Immature natural killer cell (primary cell): ENCODE measurements around the gene FLRT2. TPM values are rescaled to one million over a fixed set of nuclear protein-coding genes. Genes with fewer than 3 reads are reported as not detected.

ENCODE experiments used
- DNase-seq, 3 donors: peaks; one replicate each; pipeline ENCODE4 v3.0.0; 2022; ENCODE audit warnings: mixed read lengths in 1 of 3
- H3K27ac Mint-ChIP-seq, 6 donors: one replicate each; pipeline ENCODE4 v1.8.0; 2020; ENCODE audit warnings: mixed read lengths in 6 of 6, mild to moderate bottlenecking in 5 of 6, inconsistent platforms in 4 of 6, moderate library complexity in 3 of 6
- H3K27me3 Mint-ChIP-seq, 3 donors: one replicate each; pipeline ENCODE4 v1.8.0; 2020 to 2021; ENCODE audit warnings: low read depth in 3 of 3, mild to moderate bottlenecking in 3 of 3, mixed read lengths in 3 of 3, moderate library complexity in 3 of 3, inconsistent platforms in 1 of 3
- H3K36me3 Mint-ChIP-seq, 3 donors: one replicate each; pipeline ENCODE4 v1.8.0; 2020; ENCODE audit warnings: mixed read lengths in 3 of 3, inconsistent platforms in 2 of 3, mild to moderate bottlenecking in 2 of 3
- H3K4me1 Mint-ChIP-seq, 2 donors: one replicate each; pipeline ENCODE4 v1.8.0; 2020; ENCODE audit warnings: inconsistent platforms in 2 of 2, mild to moderate bottlenecking in 2 of 2, mixed read lengths in 2 of 2, moderate library complexity in 1 of 2
- H3K4me3 Mint-ChIP-seq, 5 donors: one replicate each; pipeline ENCODE4 v1.8.0; 2020; ENCODE audit warnings: mild to moderate bottlenecking in 5 of 5, mixed read lengths in 5 of 5, inconsistent platforms in 3 of 5, moderate library complexity in 3 of 5
- H3K9me3 Mint-ChIP-seq, 6 donors: one replicate each; pipeline ENCODE4 v1.8.0; 2020; ENCODE audit warnings: mild to moderate bottlenecking in 6 of 6, mixed read lengths in 6 of 6, inconsistent platforms in 4 of 6, moderate library complexity in 3 of 6
- polyA plus RNA-seq, 3 donors: library from polyadenylated mRNA; unstranded; fragments of 300-500 nt; fragmentation: Illumina TruSeq; gene quantifications; one replicate each; pipeline ENCODE4 v1.2.3, GENCODE V29; 2021

The FLRT2 gene
- polyA plus RNA-seq, 3 donors from 2014 or later: not detected

DNA sequence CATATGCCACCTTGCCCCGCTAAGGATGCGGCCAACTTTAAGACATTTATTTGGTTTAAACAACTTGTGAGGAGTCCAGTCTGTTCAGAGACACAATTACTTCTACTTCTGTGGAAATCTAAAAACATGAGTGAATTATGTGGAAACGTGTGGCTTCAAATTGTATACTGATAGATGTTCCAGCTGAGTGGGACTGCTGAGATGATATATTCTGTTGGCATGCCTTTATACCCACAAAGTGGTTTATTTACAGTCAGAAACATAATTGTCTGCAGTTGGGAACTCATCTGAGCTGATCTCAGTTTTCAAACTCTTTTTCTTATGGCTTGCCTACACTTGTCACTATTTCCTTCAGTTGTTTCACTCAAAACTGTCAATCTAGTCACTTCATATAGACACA, 67.8 kb downstream of the FLRT2 start:
- H3K36me3 Mint-ChIP-seq: no peaks in the 10 kb centered on the region
- H3K4me3 Mint-ChIP-seq: no peak overlapping the region
- H3K9me3 Mint-ChIP-seq: no peaks in the 10 kb centered on the region
- H3K4me1 Mint-ChIP-seq: no peaks in the 10 kb centered on the region
- H3K27ac Mint-ChIP-seq: no peak overlapping the region
- DNase-seq: no peak
- no peaks in the 10 kb centered on the region for H3K27me3 Mint-ChIP-seq

DNA sequence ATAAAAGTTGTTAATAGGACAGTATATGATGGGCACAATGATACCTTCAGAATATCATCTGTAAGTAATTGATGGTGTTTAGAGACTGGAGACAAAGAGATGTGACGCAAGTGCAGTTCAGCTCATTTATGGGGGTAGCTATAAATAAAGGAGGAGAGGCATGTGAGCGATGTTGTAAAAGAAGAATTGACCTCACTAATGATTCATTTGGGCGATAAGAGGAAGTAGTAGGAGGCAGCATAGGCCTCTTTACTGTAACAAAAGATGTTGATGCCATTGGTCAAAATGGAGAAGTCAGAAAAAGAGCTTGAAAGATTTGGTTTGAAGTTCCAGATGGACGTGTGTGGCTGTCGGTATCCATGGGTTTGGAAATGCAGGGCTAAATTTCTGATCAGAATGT, 70.0 kb downstream of the FLRT2 start:
- no peak for DNase-seq
- Mint-ChIP-seq H3K27me3 (peaks cover 0 to 2% (median 0%) of the 10 kb centered on the region in 3 donors), H3K9me3 (no peaks in the 10 kb centered on the region), H3K36me3 (no peaks in the 10 kb centered on the region), H3K27ac (no peak overlapping the region), H3K4me3 (no peak overlapping the region), H3K4me1 (no peaks in the 10 kb centered on the region)

DNA sequence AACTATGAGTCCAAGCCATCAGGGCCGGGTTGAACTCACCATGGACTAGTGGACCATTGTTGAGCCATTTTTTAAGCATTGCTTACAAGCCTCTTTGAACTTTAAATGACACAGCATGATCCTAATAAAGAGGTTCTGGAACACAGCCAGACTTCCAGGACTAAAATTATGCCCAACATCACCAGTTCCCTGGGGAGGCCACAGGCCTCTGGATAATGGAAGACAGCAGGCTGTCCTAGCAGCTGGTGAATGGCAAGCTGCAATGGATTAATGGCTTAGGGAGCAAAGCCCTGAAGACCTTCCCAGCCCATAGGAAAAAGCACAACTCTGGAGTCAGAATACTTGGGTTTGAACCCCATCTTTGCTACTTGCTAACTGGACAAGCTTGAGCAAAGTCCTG, 71.3 kb downstream of the FLRT2 start:
- Mint-ChIP-seq H3K9me3 (no peaks in the 10 kb centered on the region), H3K4me1 (no peaks in the 10 kb centered on the region), H3K27ac (no peak overlapping the region), H3K36me3 (no peaks in the 10 kb centered on the region), H3K27me3 (peaks cover 0 to 2% (median 0%) of the 10 kb centered on the region in 3 donors), H3K4me3 (no peak overlapping the region)
- no peak for DNase-seq

DNA sequence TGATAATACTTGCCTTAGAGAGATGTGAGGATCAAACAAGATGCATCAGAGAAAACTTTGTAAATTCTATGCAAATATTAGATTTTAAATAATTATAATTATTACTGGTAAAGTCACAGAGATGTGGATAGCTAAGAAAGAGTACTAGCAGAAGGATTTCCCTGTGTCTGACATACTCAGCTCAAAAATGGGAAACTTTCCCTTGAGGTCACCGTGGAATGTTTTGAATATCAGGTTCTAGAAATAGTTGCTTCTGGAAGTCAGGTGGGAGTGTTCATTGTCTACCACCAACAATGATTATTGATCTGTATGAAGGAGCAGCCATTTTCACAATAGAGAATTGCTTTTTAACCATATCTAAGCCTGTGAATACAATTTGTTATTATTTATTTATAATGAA, 71.7 kb downstream of the FLRT2 start:
- Mint-ChIP-seq H3K27me3 (peaks cover 0 to 2% (median 2%) of the 10 kb centered on the region in 3 donors), H3K27ac (no peak overlapping the region), H3K4me1 (no peaks in the 10 kb centered on the region), H3K9me3 (no peaks in the 10 kb centered on the region), H3K36me3 (no peaks in the 10 kb centered on the region), H3K4me3 (no peak overlapping the region)
- DNase-seq: no peak

DNA sequence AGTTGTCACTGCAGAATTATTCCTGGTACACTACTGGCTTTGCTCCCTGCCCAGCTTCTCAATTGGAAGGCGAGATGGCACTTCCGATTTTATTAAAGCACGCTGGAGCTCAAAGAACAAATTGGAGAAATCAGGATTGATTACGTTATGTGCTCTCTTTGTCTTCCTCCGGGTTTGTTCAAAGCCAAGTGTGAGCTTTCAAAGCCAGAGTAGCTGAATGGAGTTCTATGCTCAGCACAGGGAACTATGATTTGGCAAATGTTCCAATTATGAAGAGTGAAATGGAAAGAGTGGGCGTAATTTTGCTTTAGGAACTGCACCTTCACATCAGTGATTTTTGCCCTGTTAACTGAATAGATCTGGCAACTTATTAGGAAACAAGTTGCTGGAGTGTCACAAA, 72.4 kb downstream of the FLRT2 start:
- no peak overlapping the region for H3K27ac Mint-ChIP-seq
- no peaks in the 10 kb centered on the region for H3K4me1 Mint-ChIP-seq
- H3K36me3 Mint-ChIP-seq: no peaks in the 10 kb centered on the region

DNA sequence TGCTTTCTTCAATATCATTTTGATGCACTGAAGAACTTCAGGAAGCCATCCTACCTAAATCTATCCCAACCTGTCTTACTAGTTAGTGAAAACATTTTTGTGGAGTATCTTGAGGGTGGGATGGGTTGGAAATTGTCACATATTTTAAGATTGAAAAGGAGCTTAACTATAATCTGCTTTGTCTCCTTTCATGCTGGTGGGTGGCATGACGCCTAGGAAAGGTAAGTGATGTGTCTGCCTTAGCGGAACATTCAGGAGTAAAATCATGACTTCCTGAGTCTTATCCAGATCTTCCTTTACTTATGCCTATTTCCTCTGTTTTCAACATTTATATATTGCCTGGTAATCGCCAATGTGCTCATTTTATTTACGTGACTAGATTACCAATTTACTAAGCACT, 74.1 kb downstream of the FLRT2 start:
- DNase-seq: no peak
- H3K4me1 Mint-ChIP-seq: no peaks in the 10 kb centered on the region
- no peaks in the 10 kb centered on the region for H3K36me3 Mint-ChIP-seq
- no peak overlapping the region for H3K27ac Mint-ChIP-seq
- H3K27me3 Mint-ChIP-seq: peaks cover 0 to 5% (median 2%) of the 10 kb centered on the region in 3 donors
- H3K4me3 Mint-ChIP-seq: no peak overlapping the region
- peaks cover 0 to 5% (median 0%) of the 10 kb centered on the region in 6 donors for H3K9me3 Mint-ChIP-seq

More for the DNA sequence above, 72.4 kb downstream of the FLRT2 start:
- Mint-ChIP-seq H3K27me3 (peaks cover 0 to 3% (median 2%) of the 10 kb centered on the region in 3 donors), H3K4me3 (no peak overlapping the region), H3K9me3 (peaks cover 0 to 3% (median 0%) of the 10 kb centered on the region in 6 donors)
- DNase-seq: no peak

DNA sequence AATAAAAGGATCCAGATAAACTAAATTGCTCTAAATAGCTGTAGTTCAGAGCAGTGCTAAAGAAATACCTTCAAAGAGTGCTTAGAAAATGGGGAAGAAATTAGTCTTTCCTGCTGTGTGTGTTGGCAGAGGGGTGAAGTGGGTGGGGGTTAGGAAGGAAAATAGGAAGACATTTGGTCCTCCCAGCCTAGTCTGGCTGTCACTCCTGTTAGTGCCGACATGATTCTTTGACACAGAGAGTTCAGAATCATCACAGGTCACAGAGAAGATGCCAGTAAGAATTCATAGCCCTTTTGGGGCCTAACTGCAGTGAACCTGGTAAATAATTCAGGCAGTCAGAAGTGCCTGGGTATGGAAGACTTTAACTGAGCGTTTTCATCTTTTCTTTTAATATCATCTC, 74.8 kb downstream of the FLRT2 start:
- no peak overlapping the region for H3K4me3 Mint-ChIP-seq
- DNase-seq: no peak
- H3K27me3 Mint-ChIP-seq: peaks cover 0 to 5% (median 2%) of the 10 kb centered on the region in 3 donors
- no peaks in the 10 kb centered on the region for H3K4me1 Mint-ChIP-seq
- peaks cover 0 to 5% (median 0%) of the 10 kb centered on the region in 6 donors for H3K9me3 Mint-ChIP-seq
- H3K27ac Mint-ChIP-seq: no peak overlapping the region
- H3K36me3 Mint-ChIP-seq: no peaks in the 10 kb centered on the region

DNA sequence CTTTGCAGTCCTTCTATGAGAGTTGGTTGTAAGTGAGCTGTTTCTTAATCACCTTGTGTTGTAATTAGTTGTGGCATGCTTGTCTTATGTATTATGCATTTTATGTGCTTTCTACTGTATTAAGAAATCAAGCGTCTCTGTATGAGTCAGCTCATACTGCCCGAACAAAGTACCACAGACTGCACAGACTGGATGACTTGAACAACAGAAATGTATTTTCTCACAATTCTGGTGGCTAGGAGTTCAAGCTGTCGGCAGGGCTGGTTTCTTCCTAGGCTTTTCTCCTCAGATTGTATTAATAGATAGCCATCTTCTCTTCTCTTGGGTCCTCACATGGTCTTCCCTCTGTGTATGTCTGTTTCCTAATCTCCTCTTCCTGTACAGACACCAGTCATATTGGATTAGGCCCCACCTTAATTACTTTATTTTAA, 77.7 kb downstream of the FLRT2 start:
- H3K36me3 Mint-ChIP-seq: peaks cover 0 to 6% (median 0%) of the 10 kb centered on the region in 3 donors
- H3K9me3 Mint-ChIP-seq: peaks cover 0 to 5% (median 0%) of the 10 kb centered on the region in 6 donors
- H3K4me1 Mint-ChIP-seq: no peaks in the 10 kb centered on the region
- no peak overlapping the region for H3K4me3 Mint-ChIP-seq
- H3K27ac Mint-ChIP-seq: no peak overlapping the region
- DNase-seq: no peak
- H3K27me3 Mint-ChIP-seq: peaks cover 0 to 8% (median 2%) of the 10 kb centered on the region in 3 donors

DNA sequence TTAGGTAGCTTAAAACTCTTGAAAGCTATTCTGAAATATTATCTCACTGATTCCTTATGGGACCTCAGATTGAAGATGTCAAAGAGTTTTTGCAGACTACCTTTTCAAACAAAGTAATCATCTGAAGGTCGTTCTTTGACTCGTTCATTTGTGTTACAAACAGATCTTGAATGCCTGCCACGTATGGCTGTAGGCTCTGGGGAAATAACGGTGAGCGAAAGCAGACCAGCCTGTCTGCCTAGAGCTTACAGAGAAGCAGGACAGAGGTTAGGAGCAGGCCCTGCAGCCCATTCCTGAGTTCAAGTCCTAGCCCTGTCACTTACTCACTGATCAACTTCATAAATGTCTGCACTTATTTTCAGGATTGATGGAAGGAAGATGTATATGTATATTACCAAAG, 83.6 kb downstream of the FLRT2 start:
- Mint-ChIP-seq H3K9me3 (peaks cover 0 to 2% (median 0%) of the 10 kb centered on the region in 6 donors), H3K4me3 (no peak overlapping the region)

DNA sequence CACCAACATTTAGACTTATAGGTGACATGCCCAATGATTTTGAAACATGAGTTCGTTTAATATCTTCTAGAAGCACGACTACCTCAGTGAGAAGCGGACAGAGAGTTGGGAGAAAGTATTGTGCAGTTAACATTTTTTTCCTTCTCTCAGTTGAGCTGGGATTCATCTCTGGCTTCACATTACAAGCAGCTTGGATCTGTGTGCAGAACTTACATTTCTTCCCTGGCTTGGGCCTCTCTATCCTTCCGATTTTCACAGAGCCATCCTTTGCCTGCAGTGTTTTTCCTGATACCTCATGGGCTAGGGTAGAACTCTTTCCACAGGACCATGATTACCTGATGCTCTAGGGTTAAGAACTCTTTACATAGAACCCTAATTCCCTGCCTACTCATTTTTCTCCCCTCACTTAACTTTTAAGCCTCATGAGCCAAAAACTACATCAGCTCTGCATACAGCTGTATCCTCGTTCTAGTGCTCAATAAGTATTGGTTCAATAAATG, 86.5 kb downstream of the FLRT2 start:
- H3K4me1 Mint-ChIP-seq: no peaks in the 10 kb centered on the region
- no peak overlapping the region for H3K27ac Mint-ChIP-seq
- H3K9me3 Mint-ChIP-seq: peaks cover 0 to 8% (median 0%) of the 10 kb centered on the region in 6 donors
- H3K27me3 Mint-ChIP-seq: no peaks in the 10 kb centered on the region
- DNase-seq: no peak
- H3K4me3 Mint-ChIP-seq: no peak overlapping the region
- no peaks in the 10 kb centered on the region for H3K36me3 Mint-ChIP-seq

More for the DNA sequence above, 83.6 kb downstream of the FLRT2 start:
- Mint-ChIP-seq H3K4me1 (no peaks in the 10 kb centered on the region), H3K27me3 (peaks cover 0 to 3% (median 0%) of the 10 kb centered on the region in 3 donors), H3K36me3 (peaks cover 0 to 6% (median 0%) of the 10 kb centered on the region in 3 donors), H3K27ac (no peak overlapping the region)
- DNase-seq: no peak

DNA sequence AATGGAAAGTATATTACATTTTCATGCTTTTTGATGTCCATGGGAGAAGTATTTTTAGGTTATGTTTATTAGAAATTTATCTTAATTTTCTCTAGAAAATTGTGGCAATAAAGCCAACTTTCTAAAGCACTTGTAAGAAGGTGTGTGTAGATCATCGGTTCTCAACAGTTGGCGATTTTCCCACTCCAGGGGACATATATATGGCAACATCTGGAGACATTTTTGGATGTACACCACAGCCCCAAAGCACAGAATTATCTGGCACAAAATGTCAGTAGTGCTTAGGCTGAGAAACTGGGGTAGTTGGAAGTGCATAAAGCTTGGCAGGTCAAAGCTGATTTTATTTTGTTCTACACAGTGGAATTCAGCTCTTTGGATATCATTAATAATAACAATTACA, 86.9 kb downstream of the FLRT2 start:
- no peak overlapping the region for H3K4me3 Mint-ChIP-seq
- no peak overlapping the region for H3K27ac Mint-ChIP-seq
- no peaks in the 10 kb centered on the region for H3K4me1 Mint-ChIP-seq
- DNase-seq: no peak
- no peaks in the 10 kb centered on the region for H3K27me3 Mint-ChIP-seq
- peaks cover 0 to 10% (median 0%) of the 10 kb centered on the region in 6 donors for H3K9me3 Mint-ChIP-seq
- no peaks in the 10 kb centered on the region for H3K36me3 Mint-ChIP-seq

DNA sequence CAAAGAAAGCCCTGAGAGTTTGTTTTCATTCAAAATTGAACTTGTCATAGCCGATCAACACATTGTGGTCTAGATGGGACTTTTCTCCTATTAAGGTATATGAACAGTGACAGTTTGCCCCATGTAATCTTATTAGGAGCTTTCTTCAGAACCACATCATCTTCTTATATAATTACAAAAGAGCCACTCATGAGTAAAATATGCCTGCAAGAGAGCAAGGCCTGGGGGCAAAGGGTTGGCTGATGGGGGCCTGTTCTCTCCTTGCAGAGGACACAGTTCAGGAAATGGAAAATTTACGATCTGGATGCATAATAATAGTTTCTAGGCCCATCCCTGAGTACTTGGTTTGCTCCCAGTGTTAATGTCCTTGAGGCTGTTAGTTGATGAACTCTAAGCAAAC, 87.8 kb downstream of the FLRT2 start:
- Mint-ChIP-seq H3K36me3 (no peaks in the 10 kb centered on the region), H3K27me3 (no peaks in the 10 kb centered on the region), H3K4me1 (no peaks in the 10 kb centered on the region), H3K27ac (no peak overlapping the region), H3K4me3 (no peak overlapping the region), H3K9me3 (peaks cover 0 to 12% (median 0%) of the 10 kb centered on the region in 6 donors)
- DNase-seq: no peak

DNA sequence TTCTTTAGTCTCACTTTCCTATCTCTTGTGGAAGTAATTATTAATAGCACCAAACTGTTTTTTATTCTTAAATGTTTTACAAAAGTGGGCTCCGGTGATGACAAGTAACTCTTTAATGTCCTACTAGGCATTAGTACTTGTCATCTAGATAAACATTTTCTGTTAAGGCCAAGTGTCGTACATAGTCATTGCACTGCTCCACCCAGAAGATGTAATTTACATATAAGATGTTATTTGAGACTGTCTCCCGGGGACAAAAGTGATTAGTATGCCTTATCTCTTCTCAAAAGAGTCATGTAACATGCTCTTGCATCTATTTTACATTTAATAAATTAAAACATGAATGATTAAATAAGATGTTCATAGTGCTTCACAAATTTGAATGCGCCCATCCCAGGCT, 88.4 kb downstream of the FLRT2 start:
- no peak for DNase-seq
- H3K4me3 Mint-ChIP-seq: no peak overlapping the region
- no peaks in the 10 kb centered on the region for H3K36me3 Mint-ChIP-seq
- H3K9me3 Mint-ChIP-seq: peaks cover 0 to 12% (median 0%) of the 10 kb centered on the region in 6 donors
- H3K27me3 Mint-ChIP-seq: no peaks in the 10 kb centered on the region
- no peak overlapping the region for H3K27ac Mint-ChIP-seq
- no peaks in the 10 kb centered on the region for H3K4me1 Mint-ChIP-seq

DNA sequence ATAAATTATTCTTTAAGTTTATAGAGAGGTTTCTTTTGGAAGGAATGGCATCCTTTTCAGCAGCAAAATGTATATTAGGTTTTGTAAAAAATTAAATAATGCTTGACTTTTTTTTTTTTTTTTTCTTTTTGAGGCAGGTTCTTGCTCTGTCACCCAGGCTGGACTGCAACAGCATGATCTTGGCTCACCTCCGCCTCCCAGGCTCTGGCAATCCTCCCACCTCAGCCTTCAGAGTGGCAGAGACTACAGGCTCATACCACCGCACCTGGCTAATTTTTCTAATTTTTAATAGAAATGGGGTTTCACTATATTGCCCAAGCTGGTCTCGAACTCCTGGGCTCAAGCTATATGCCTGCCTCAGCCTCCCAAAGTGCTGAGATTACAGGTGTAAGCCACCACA, 89.0 kb downstream of the FLRT2 start:
- no peak overlapping the region for H3K4me3 Mint-ChIP-seq
- no peaks in the 10 kb centered on the region for H3K36me3 Mint-ChIP-seq
- no peak overlapping the region for H3K27ac Mint-ChIP-seq
- H3K27me3 Mint-ChIP-seq: no peaks in the 10 kb centered on the region
- H3K4me1 Mint-ChIP-seq: no peaks in the 10 kb centered on the region
- DNase-seq: no peak
- peaks cover 0 to 12% (median 0%) of the 10 kb centered on the region in 6 donors for H3K9me3 Mint-ChIP-seq

DNA sequence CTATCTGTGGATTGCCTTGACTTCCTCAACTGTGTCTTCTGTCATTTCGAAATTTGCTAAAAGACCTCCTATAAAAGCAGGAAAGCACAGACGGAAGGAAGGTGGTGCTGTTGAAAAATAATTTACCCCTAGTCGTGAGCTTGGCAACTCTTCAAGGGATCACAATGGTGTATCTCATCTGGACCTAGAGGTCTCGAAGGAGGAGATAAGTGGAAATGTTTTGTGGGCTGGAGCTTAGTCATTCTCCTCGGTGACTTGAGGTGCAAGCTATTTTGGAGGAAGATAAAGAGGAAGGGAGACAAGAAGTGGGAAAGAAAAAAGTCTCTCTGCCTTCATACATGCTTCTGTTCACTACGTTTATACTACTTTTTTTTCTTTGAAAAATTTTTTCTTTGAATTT, 89.9 kb downstream of the FLRT2 start:
- Mint-ChIP-seq H3K4me3 (no peak overlapping the region), H3K4me1 (no peaks in the 10 kb centered on the region), H3K27me3 (no peaks in the 10 kb centered on the region), H3K27ac (no peak overlapping the region), H3K36me3 (no peaks in the 10 kb centered on the region), H3K9me3 (peaks cover 0 to 12% (median 0%) of the 10 kb centered on the region in 6 donors)
- DNase-seq: no peak
